ENCODE data around the gene C10orf143. TPM values are rescaled to one million over a fixed set of nuclear protein-coding genes. Genes with fewer than 3 reads are reported as not detected.

The C10orf143 gene
- total RNA-seq, 1 donor from 2014 or later = 1.6 TPM

DNA sequence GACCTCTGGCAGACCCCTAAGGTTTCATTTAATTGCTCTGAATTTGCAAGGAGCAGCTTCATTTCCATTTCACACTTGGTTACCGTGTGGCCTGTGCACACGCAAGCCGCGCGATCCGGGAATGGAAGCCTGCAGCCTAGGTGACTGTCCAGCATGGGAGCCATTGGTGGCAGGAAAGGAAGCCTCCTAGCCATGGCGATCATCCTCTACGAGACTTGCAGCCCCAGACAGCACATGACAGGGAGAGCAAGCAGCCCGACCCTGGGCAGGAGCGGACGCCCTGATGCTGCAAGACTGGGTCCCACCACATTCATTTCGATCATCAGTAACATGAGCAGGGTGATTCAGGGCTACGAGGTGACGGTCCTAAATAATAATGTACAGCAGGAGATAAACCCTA is 33.9 kb downstream of the C10orf143 start:
- H3K27ac Mint-ChIP-seq = no peak overlapping the region
- H3K4me1 ChIP-seq = no peaks in the 10 kb centered on the region
- no peak for TF ChIP-seq EZH2phosphoT487 (IDR thresholded peaks at IDR 0.05)
- TF ChIP-seq, protein P1, sequence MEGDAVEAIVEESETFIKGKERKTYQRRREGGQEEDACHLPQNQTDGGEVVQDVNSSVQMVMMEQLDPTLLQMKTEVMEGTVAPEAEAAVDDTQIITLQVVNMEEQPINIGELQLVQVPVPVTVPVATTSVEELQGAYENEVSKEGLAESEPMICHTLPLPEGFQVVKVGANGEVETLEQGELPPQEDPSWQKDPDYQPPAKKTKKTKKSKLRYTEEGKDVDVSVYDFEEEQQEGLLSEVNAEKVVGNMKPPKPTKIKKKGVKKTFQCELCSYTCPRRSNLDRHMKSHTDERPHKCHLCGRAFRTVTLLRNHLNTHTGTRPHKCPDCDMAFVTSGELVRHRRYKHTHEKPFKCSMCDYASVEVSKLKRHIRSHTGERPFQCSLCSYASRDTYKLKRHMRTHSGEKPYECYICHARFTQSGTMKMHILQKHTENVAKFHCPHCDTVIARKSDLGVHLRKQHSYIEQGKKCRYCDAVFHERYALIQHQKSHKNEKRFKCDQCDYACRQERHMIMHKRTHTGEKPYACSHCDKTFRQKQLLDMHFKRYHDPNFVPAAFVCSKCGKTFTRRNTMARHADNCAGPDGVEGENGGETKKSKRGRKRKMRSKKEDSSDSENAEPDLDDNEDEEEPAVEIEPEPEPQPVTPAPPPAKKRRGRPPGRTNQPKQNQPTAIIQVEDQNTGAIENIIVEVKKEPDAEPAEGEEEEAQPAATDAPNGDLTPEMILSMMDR (IDR thresholded peaks at IDR 0.05) = no peak

DNA sequence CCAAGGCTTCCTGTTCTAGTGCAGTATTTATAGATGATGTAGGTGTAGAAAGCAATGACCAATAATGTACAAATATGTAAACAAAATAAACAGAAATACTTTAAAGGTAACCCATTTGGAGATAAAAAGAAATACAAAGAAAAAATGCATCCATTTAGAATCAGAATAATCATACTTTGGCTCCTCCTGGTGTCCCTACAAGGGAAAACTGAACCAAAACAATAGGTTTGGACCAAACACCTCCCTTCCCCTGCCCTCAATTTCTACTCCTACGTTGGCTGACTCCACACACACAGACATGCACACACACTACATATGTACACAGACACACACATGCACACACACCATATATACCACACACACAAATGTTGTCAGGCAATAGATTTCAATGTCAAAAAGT is 36.0 kb downstream of the C10orf143 start:
- no peak for TF ChIP-seq EZH2phosphoT487 (IDR thresholded peaks at IDR 0.05)
- TF ChIP-seq, protein P1 (IDR thresholded peaks at IDR 0.05) = peak; percentile 9
- Histone ChIP-seq H3K4me3 (no peak overlapping the region), H3K4me1 (no peaks in the 10 kb centered on the region), H3K9ac (no peak overlapping the region), H3K9me3 (ENCODE audit: low read depth) (no peaks in the 10 kb centered on the region), H3K27ac (no peak overlapping the region), H3K79me2 (ENCODE audit: low read depth) (no peaks in the 10 kb centered on the region), H3F3A (ENCODE audit: low read depth) (no peaks in the 10 kb centered on the region), H2AFZ (replicated peaks) (no peak overlapping the region), H4K20me1 (ENCODE audit: low read depth) (no peaks in the 10 kb centered on the region), H3K36me3 (no peaks in the 10 kb centered on the region), H3K27me3 (no peaks in the 10 kb centered on the region), H3K4me2 (no peak overlapping the region)
- H3K4me3 Mint-ChIP-seq = no peak overlapping the region
- no peak overlapping the region for H3K27ac Mint-ChIP-seq
- peaks cover 3% of the 10 kb centered on the region for H3K36me3 Mint-ChIP-seq
- no peak for DNase-seq (ENCODE audit: low spot score)
- H3K27me3 Mint-ChIP-seq (ENCODE audit: insufficient read depth, low read depth) = peaks cover 4% of the 10 kb centered on the region
- H3K4me1 Mint-ChIP-seq = no peaks in the 10 kb centered on the region
- peaks cover 10% of the 10 kb centered on the region for H3K9me3 Mint-ChIP-seq

More for the DNA sequence above, 33.9 kb downstream of the C10orf143 start:
- Mint-ChIP-seq H3K4me1 (no peaks in the 10 kb centered on the region), H3K36me3 (peaks cover 3% of the 10 kb centered on the region), H3K27me3 (ENCODE audit: insufficient read depth, low read depth) (peaks cover 4% of the 10 kb centered on the region), H3K9me3 (peaks cover 10% of the 10 kb centered on the region), H3K4me3 (no peak overlapping the region)
- Histone ChIP-seq H3K79me2 (ENCODE audit: low read depth) (no peaks in the 10 kb centered on the region), H3K27me3 (no peaks in the 10 kb centered on the region), H4K20me1 (ENCODE audit: low read depth) (no peaks in the 10 kb centered on the region), H3F3A (ENCODE audit: low read depth) (no peaks in the 10 kb centered on the region), H3K36me3 (no peaks in the 10 kb centered on the region), H3K4me3 (no peak overlapping the region), H3K27ac (no peak overlapping the region), H3K4me2 (no peak overlapping the region), H2AFZ (replicated peaks) (no peak overlapping the region), H3K9me3 (ENCODE audit: low read depth) (no peaks in the 10 kb centered on the region), H3K9ac (no peak overlapping the region)
- no peak for DNase-seq (ENCODE audit: low spot score)

DNA sequence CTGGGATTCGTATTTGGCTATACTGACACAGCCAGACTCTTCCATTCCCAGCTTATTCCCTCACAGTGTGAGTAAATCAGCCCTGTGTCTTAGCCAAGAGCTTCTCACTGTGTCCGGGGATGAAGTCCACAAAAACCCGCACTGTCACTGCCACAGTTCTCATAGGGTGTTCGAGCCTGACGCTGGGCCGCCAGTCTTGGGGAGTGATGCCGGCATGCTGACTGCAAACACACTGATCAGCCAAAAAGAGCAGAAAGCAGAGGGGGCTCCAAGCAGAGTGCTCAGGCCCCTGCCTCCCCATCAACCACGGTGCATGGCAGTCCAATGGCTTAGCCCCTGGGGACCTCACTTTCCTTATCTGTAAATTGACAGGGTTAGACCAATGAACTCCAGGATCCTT is 36.7 kb downstream of the C10orf143 start:
- H3K4me3 Mint-ChIP-seq = no peak overlapping the region
- Histone ChIP-seq H3K9me3 (ENCODE audit: low read depth) (no peaks in the 10 kb centered on the region), H3K36me3 (no peaks in the 10 kb centered on the region), H3F3A (ENCODE audit: low read depth) (no peaks in the 10 kb centered on the region), H4K20me1 (ENCODE audit: low read depth) (no peaks in the 10 kb centered on the region), H3K79me2 (ENCODE audit: low read depth) (no peaks in the 10 kb centered on the region), H3K4me3 (no peak overlapping the region), H3K27ac (no peak overlapping the region), H2AFZ (replicated peaks) (no peak overlapping the region), H3K9ac (no peak overlapping the region), H3K4me1 (no peaks in the 10 kb centered on the region), H3K4me2 (no peak overlapping the region), H3K27me3 (no peaks in the 10 kb centered on the region)
- peaks cover 4% of the 10 kb centered on the region for H3K27me3 Mint-ChIP-seq (ENCODE audit: insufficient read depth, low read depth)
- no peak for DNase-seq (ENCODE audit: low spot score)
- TF ChIP-seq EZH2phosphoT487 (IDR thresholded peaks at IDR 0.05) (no peak), EZH2 (IDR thresholded peaks at IDR 0.05) (no peak)
- TF ChIP-seq, protein P1 (IDR thresholded peaks at IDR 0.05) = no peak
- no peak overlapping the region for H3K27ac Mint-ChIP-seq
- H3K9me3 Mint-ChIP-seq = peaks cover 10% of the 10 kb centered on the region
- H3K36me3 Mint-ChIP-seq = peaks cover 3% of the 10 kb centered on the region
- H3K4me1 Mint-ChIP-seq = no peaks in the 10 kb centered on the region
